GM12891 (cell line): ENCODE results near the gene FAM241B.

Source experiments
- POLR2A ChIP-seq: IDR thresholded peaks from 2 replicates; pipeline ENCODE4 v1.6.1; 2011; ENCODE audit warnings: low read depth, low read length, control low read depth
- POLR2AphosphoS5 ChIP-seq: IDR thresholded peaks from 2 replicates; pipeline ENCODE4 v1.6.1; 2011; ENCODE audit warnings: low read depth, low read length, control low read depth
- POU2F2 ChIP-seq: IDR thresholded peaks from 2 replicates; pipeline ENCODE4 v1.6.1; 2011; ENCODE audit warnings: low read depth, mild to moderate bottlenecking, control low read depth, low read length, moderate library complexity
- SPI1 ChIP-seq: IDR thresholded peaks from 2 replicates; pipeline ENCODE4 v1.6.1; 2011; ENCODE audit warnings: low read depth, low read length, control low read depth
- TAF1 ChIP-seq: IDR thresholded peaks from 2 replicates; pipeline ENCODE4 v1.6.1; 2011; ENCODE audit warnings: low read depth, low read length, control low read depth

GRCh38 chr10:69642747-69643146, 12.7 kb downstream of the FAM241B start:
- no peak for TF ChIP-seq POLR2A
- no peak for TF ChIP-seq SPI1
- TF ChIP-seq POLR2AphosphoS5: no peak
- TF ChIP-seq TAF1: no peak
- TF ChIP-seq POU2F2: no peak
